Caco-2 (cell line): ENCODE data around the gene IMPDH2. TPM values are rescaled to one million over a fixed set of nuclear protein-coding genes. Genes with fewer than 3 reads are reported as not detected.

ENCODE experiments used
- BruUV-seq: library from RNA; stranded (reverse); fragments of 400-500 nt; replicated peaks from 2 replicates; lab custom pipeline; 2021; lab: Mats Ljungman, UMichigan
- CTCF ChIA-PET: fragments of 300-600 bp; sonication (Branson Sonifier 250); formaldehyde crosslinking; loops from one replicate; lab custom pipeline; 2022; ENCODE audit warnings: antibody characterized with exemption; lab: Charles Lee
- POLR2A ChIA-PET: fragments of 300-600 bp; sonication (Branson Sonifier 250); formaldehyde crosslinking; loops from one replicate; lab custom pipeline; 2022; ENCODE audit warnings: antibody characterized with exemption; lab: Charles Lee
- DNase-seq, 2 experiments: peaks; one replicate each; pipeline versions ENCODE4 v3.0.0 to v3.0.0-alpha.2; 2020 to 2022
- H3K27me3 ChIP-seq: replicated peaks from 2 replicates; pipeline ENCODE4 v1.6.0; 2011; ENCODE audit warnings: low read length; ENCODE audit not compliant: control insufficient read depth, insufficient read depth
- H3K36me3 ChIP-seq: 2 replicates; pipeline ENCODE4 v1.5.1; 2011; ENCODE audit warnings: low read length; ENCODE audit not compliant: control insufficient read depth, insufficient read depth
- H3K4me1 ChIP-seq: fragments of 250-450 bp; sonication (Bioruptor Pico); 2 replicates; pipeline ENCODE4 v1.5.1; 2020; ENCODE audit warnings: mild to moderate bottlenecking
- H3K4me3 ChIP-seq: 2 replicates; pipeline ENCODE4 v1.5.1; 2011; ENCODE audit warnings: low read depth, mild to moderate bottlenecking, control low read depth, low read length
- H3K9me3 ChIP-seq: fragments of 250-450 bp; sonication (Bioruptor Pico); 2 replicates; pipeline ENCODE4 v1.5.1; 2020; ENCODE audit warnings: mild to moderate bottlenecking, moderate library complexity
- H3K27ac Mint-ChIP-seq: one replicate; pipeline ENCODE4 v1.8.0; 2022; ENCODE audit warnings: mixed read lengths; ENCODE audit not compliant: unreplicated experiment
- H3K27me3 Mint-ChIP-seq: one replicate; pipeline ENCODE4 v1.8.0; 2022; ENCODE audit warnings: mixed read lengths; ENCODE audit not compliant: insufficient read depth, unreplicated experiment
- H3K36me3 Mint-ChIP-seq: one replicate; pipeline ENCODE4 v1.8.0; 2022; ENCODE audit warnings: mild to moderate bottlenecking, mixed read lengths; ENCODE audit not compliant: insufficient read depth, unreplicated experiment
- H3K4me1 Mint-ChIP-seq: one replicate; pipeline ENCODE4 v1.8.0; 2022; ENCODE audit warnings: low read depth, mixed read lengths; ENCODE audit not compliant: unreplicated experiment
- H3K4me3 Mint-ChIP-seq: one replicate; pipeline ENCODE4 v1.8.0; 2022; ENCODE audit warnings: mild to moderate bottlenecking, moderate library complexity, mixed read lengths; ENCODE audit not compliant: unreplicated experiment
- H3K9me3 Mint-ChIP-seq: one replicate; pipeline ENCODE4 v1.8.0; 2022; ENCODE audit warnings: mixed read lengths; ENCODE audit not compliant: unreplicated experiment
- intact Hi-C: fragments of 100-400 bp; cut with micrococcal nuclease; formaldehyde crosslinking; loops from one replicate; pipeline ENCODE4 v1.10.0; 2022; ENCODE audit not compliant: unreplicated experiment
- total RNA-seq: library from RNA; stranded (reverse); gene quantifications from 2 replicates; pipeline ENCODE4 v1.2.3, GENCODE V29; 2022
- TF ChIP-seq, protein P1 (sequence below), 2 experiments: fragments of 200-600 bp in 1 of 2; IDR thresholded peaks; 1 replicate in 1 of 2; 2 replicates in 1 of 2; pipeline versions ENCODE4 v1.5.1 to v1.8.0; 2011 to 2022; ENCODE audit warnings: antibody characterized with exemption in 1 of 2, control low read depth in 1 of 2, inconsistent platforms in 1 of 2, low read depth in 1 of 2, low read length in 1 of 2, mild to moderate bottlenecking in 1 of 2, moderate library complexity in 1 of 2; ENCODE audit not compliant: insufficient read depth in 1 of 2, severe bottlenecking in 1 of 2, unreplicated experiment in 1 of 2

Gene IMPDH2
- total RNA-seq, 1 experiment from 2014 or later: 233 TPM

DNA sequence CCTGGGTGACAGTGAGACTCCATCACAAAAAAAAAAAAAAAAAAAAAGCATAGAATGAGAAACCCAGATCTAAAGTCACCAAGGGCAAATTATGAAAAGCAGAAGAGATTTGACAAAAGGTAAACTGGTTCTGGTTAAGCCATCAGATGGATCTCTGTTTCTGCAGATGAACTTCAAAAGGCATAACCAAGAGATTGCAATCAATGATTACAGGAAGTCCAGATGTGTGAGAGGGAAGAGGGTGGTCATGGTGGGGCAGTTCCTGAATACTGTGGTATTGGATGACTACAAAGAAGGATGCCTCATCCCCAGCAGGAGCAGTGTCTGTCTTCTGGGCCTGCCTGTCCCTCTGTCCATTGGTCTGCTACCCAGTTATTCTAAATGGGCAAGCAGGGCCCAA, 35.4 kb downstream of the IMPDH2 start:
- ChIA-PET CTCF (no interaction called here), POLR2A (no interaction called here)
- Histone ChIP-seq H3K4me3 (no peak overlapping the region), H3K27me3 (no peaks in the 10 kb centered on the region), H3K4me1 (peaks cover 13% of the 10 kb centered on the region), H3K9me3 (no peaks in the 10 kb centered on the region), H3K36me3 (peaks cover 2% of the 10 kb centered on the region; the same call in 1 of the 2 replicates)
- no peak for DNase-seq
- TF ChIP-seq, protein P1, sequence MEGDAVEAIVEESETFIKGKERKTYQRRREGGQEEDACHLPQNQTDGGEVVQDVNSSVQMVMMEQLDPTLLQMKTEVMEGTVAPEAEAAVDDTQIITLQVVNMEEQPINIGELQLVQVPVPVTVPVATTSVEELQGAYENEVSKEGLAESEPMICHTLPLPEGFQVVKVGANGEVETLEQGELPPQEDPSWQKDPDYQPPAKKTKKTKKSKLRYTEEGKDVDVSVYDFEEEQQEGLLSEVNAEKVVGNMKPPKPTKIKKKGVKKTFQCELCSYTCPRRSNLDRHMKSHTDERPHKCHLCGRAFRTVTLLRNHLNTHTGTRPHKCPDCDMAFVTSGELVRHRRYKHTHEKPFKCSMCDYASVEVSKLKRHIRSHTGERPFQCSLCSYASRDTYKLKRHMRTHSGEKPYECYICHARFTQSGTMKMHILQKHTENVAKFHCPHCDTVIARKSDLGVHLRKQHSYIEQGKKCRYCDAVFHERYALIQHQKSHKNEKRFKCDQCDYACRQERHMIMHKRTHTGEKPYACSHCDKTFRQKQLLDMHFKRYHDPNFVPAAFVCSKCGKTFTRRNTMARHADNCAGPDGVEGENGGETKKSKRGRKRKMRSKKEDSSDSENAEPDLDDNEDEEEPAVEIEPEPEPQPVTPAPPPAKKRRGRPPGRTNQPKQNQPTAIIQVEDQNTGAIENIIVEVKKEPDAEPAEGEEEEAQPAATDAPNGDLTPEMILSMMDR (IDR thresholded peaks at IDR 0.05; ENCODE audit: insufficient read depth in 1 of 2, low read depth in 1 of 2, low read length in 1 of 2, severe bottlenecking in 1 of 2, unreplicated experiment in 1 of 2): no peak
- peaks cover 26% of the 10 kb centered on the region for H3K36me3 Mint-ChIP-seq
- H3K4me1 Mint-ChIP-seq: peaks cover 5% of the 10 kb centered on the region
- H3K27me3 Mint-ChIP-seq: no peaks in the 10 kb centered on the region
- H3K9me3 Mint-ChIP-seq: no peaks in the 10 kb centered on the region
- no peak overlapping the region for H3K27ac Mint-ChIP-seq
- intact Hi-C loops: no loop called here
- H3K4me3 Mint-ChIP-seq: no peak overlapping the region
- BruUV-seq: no TSS peak

DNA sequence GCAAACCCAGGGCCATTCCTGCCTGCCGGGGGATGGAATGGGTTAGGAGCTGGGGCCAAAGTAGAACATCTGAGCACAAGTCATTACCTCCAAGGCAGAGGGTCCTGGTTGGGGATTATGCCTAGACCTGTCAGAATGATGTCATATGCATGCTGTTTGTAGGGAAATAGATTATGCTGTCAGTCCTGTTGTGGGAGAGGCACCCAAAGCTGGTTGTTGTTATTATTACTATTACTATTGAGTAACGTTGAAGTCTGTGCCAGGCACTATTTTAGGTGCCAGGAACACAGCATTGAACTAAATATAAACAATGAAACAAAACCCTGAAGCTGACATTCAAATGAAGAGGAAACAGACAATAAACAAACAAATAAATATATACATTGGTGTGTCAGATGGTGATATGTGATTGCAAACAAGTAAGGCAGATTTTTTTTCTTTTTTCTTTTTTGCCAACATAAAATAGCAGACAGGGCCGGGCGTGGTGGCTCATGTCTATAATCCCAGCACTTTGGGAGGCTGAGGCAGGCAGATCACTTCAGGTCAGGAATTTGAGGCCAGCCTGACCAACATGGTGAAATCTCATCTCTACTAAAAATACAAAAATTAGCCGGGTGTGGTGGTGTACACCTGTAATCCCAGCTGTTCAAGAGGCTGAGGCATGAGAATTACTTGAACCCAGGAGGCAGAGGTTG, 37.2 kb downstream of the IMPDH2 start:
- H3K9me3 Mint-ChIP-seq: no peaks in the 10 kb centered on the region
- TSS peak; percentile 37 for BruUV-seq
- H3K4me3 Mint-ChIP-seq: no peak overlapping the region
- Histone ChIP-seq H3K9me3 (no peaks in the 10 kb centered on the region), H3K27me3 (no peaks in the 10 kb centered on the region), H3K4me1 (peaks cover 13% of the 10 kb centered on the region), H3K4me3 (no peak overlapping the region; the same call in 1 of the 2 replicates), H3K36me3 (peaks cover 2% of the 10 kb centered on the region; the same call in 1 of the 2 replicates)
- H3K27me3 Mint-ChIP-seq: no peaks in the 10 kb centered on the region
- no peak for DNase-seq
- peaks cover 13% of the 10 kb centered on the region for H3K4me1 Mint-ChIP-seq
- no peak overlapping the region for H3K27ac Mint-ChIP-seq
- TF ChIP-seq, protein P1 (IDR thresholded peaks at IDR 0.05; ENCODE audit: insufficient read depth in 1 of 2, low read depth in 1 of 2, low read length in 1 of 2, severe bottlenecking in 1 of 2, unreplicated experiment in 1 of 2): no peak
- H3K36me3 Mint-ChIP-seq: peaks cover 28% of the 10 kb centered on the region
- intact Hi-C loops: no loop called here
- POLR2A ChIA-PET: interaction anchor here (1.5 kb wide), 1 partner anchor 15 kb away, joined by 9 read pairs; the partner anchor contains the start of gene WDR6
- CTCF ChIA-PET: interaction anchor here (1.7 kb wide), 1 partner anchor 15 kb away, joined by 5 read pairs; the partner anchor contains the start of gene WDR6

DNA sequence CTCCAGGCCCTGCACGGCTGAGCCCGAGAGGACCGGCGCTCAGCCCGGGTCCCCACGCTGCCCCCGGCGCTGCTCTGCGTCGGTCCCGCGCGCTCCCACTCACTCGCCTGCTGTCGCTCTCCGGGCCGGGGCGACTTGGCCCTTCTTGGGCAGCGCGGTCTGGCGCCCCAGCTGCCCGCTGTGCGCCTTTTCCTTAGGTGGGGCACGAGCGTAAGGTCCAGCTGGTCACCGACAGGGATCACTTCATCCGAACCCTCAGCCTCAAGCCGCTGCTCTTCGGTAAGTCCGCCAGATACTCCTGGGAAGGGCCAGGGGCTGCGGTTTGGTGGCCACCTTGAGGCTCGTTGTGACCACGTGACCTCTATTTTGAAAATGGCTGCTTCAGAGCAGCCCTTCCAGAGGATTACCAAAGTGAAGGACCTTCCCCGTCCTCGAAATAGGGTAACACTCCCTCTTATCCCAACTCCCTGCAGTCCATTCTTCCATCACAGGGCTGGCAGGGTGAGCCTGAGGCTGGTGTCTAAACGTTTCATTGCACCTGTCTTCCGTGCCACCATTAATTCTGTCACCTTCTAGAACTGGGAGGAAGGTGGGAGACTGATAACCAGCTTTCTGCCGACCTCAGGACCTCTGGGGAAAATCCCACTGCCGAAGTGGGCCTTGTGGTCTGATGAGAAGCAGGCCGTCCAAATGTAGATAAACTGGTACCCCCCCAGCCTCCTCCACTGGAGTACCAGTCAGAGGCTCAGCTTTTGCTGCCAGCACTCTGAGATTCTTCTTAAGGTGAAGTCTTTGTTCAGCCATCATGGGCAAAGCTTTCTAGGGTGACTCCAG, 38.3 kb downstream of the IMPDH2 start:
- BruUV-seq: no TSS peak
- ChIA-PET POLR2A (interaction anchor here (1.1 to 1.5 kb wide), 2 partner anchors 16 to 20 kb away, joined by 3 to 9 read pairs; partner anchors contain the start of gene WDR6), CTCF (interaction anchor here (0.5 to 1.7 kb wide), 2 partner anchors 16 to 475 kb away, joined by 3 to 5 read pairs; partner anchors contain the start of gene WDR6)
- peak overlapping the region; percentile 96 for H3K4me3 Mint-ChIP-seq
- no peaks in the 10 kb centered on the region for H3K9me3 Mint-ChIP-seq
- TF ChIP-seq, protein P1 (IDR thresholded peaks at IDR 0.05; ENCODE audit: insufficient read depth in 1 of 2, low read depth in 1 of 2, low read length in 1 of 2, severe bottlenecking in 1 of 2, unreplicated experiment in 1 of 2): no peak
- Histone ChIP-seq H3K27me3 (no peaks in the 10 kb centered on the region), H3K36me3 (no peaks in the 10 kb centered on the region), H3K4me1 (peaks cover 13% of the 10 kb centered on the region), H3K9me3 (no peaks in the 10 kb centered on the region), H3K4me3 (peak overlapping the region; percentile 95)
- H3K27ac Mint-ChIP-seq: peak overlapping the region; percentile 81
- peaks cover 13% of the 10 kb centered on the region for H3K4me1 Mint-ChIP-seq
- H3K36me3 Mint-ChIP-seq: peaks cover 28% of the 10 kb centered on the region
- DNase-seq: peak in 1 of 2 experiments; percentile 58
- intact Hi-C loops: no loop called here
- H3K27me3 Mint-ChIP-seq: no peaks in the 10 kb centered on the region
